ENCODE data around the gene IRF7. TPM values are rescaled to one million over a fixed set of nuclear protein-coding genes. Genes with fewer than 3 reads are reported as not detected.

The IRF7 gene
- total RNA-seq, 1 donor from 2014 or later: 18.9 TPM

DNA sequence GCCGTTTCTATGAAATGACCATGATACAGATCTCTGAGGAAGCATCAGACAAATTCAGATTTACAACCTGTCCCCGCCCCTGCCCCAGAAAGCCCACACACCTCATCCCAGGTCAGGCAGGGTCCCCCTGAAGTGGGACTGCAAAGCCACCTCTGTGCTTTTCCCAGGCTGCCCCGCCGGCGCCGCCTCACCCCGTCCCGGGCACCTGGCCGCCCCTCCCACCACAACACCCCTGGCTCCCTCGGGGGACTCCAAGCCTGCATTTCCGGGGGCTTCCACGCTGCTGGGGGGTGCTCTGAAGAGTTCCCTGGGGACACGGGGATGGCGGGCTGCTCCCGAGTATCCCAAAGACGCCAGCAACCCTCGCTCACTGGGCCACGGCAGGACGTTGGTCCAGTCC lies 44.5 kb upstream of the IRF7 start:
- H3K4me1 ChIP-seq: peaks cover 9% of the 10 kb centered on the region
- DNase-seq (ENCODE audit: extremely low spot score in 2 of 2): no peak
- no peak overlapping the region for H3K27ac ChIP-seq
- TF ChIP-seq CTCF (IDR thresholded peaks at IDR 0.05) (no peak), POLR2A (IDR thresholded peaks at IDR 0.05) (no peak), POLR2AphosphoS5 (IDR thresholded peaks at IDR 0.05; ENCODE audit: insufficient read depth in 1 of 2, low read depth in 1 of 2) (no peak)
- no peaks in the 10 kb centered on the region for H3K9me3 ChIP-seq
- intact Hi-C loops (cut with DNase I): loop anchor here (5.0 kb wide), 1 partner anchor 67 kb away; no protein-coding TSS in a partner anchor
- H3K4me3 ChIP-seq: no peak overlapping the region
- H3K27me3 ChIP-seq: no peaks in the 10 kb centered on the region
- peaks cover 0 to 4% of the 10 kb centered on the region in 2 donors for H3K36me3 ChIP-seq

- intact Hi-C loops (cut with DNase I): loop anchor here (5.0 kb wide), 1 partner anchor 68 kb away; no protein-coding TSS in a partner anchor
- H3K9me3 ChIP-seq: no peaks in the 10 kb centered on the region
- H3K36me3 ChIP-seq: peaks cover 0 to 4% of the 10 kb centered on the region in 2 donors
- DNase-seq (ENCODE audit: extremely low spot score in 2 of 2): no peak
- no peak overlapping the region for H3K27ac ChIP-seq
- no peak overlapping the region for H3K4me3 ChIP-seq
- H3K4me1 ChIP-seq: peaks cover 4% of the 10 kb centered on the region
- no peaks in the 10 kb centered on the region for H3K27me3 ChIP-seq
- no peak for TF ChIP-seq CTCF (IDR thresholded peaks at IDR 0.05)
- no peak for TF ChIP-seq POLR2AphosphoS5 (IDR thresholded peaks at IDR 0.05; ENCODE audit: insufficient read depth in 1 of 2, low read depth in 1 of 2)
- TF ChIP-seq POLR2A (IDR thresholded peaks at IDR 0.05): no peak
Observed at GRCh38 chr11:659532-660085, 43.9 kb upstream of the IRF7 start.

DNA sequence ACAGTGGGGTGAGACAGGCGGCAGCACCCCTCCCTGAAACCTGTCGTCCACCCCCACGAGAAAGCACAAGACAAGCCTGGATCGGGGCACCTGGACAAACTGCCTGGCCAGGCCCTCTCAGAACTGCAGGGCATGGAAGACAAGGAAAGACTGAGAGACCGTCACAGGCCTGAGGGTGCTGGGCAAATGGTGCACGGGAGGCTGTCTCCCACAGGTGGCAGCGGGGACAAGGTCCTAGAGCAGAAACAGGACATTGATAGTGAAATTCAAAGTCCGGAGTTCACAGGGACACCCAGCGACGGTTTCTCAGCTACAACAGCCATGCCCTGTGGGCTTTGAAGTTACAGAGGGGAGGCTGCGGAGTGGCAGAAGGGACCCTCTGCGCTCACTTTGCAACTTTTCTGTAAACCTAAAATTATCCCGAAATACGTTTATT lies 42.0 kb upstream of the IRF7 start:
- Histone ChIP-seq H3K4me3 (no peak overlapping the region), H3K4me1 (peaks cover 4% of the 10 kb centered on the region), H3K36me3 (peaks cover 0 to 4% of the 10 kb centered on the region in 2 donors), H3K9me3 (no peaks in the 10 kb centered on the region), H3K27ac (no peak overlapping the region), H3K27me3 (no peaks in the 10 kb centered on the region)
- DNase-seq (ENCODE audit: extremely low spot score in 2 of 2): no peak
- intact Hi-C loops (cut with DNase I): no loop called here
- TF ChIP-seq POLR2AphosphoS5 (IDR thresholded peaks at IDR 0.05; ENCODE audit: insufficient read depth in 1 of 2, low read depth in 1 of 2): no peak
- TF ChIP-seq CTCF (IDR thresholded peaks at IDR 0.05): no peak
- TF ChIP-seq POLR2A (IDR thresholded peaks at IDR 0.05): no peak

GRCh38 chr11:656866-657265 lies 41.1 kb upstream of the IRF7 start:
- Histone ChIP-seq H3K9me3 (no peaks in the 10 kb centered on the region), H3K27me3 (no peaks in the 10 kb centered on the region), H3K27ac (no peak overlapping the region), H3K4me1 (peaks cover 4% of the 10 kb centered on the region), H3K4me3 (no peak overlapping the region), H3K36me3 (peaks cover 0 to 4% of the 10 kb centered on the region in 2 donors)
- no peak for TF ChIP-seq POLR2AphosphoS5 (IDR thresholded peaks at IDR 0.05; ENCODE audit: insufficient read depth in 1 of 2, low read depth in 1 of 2)
- no peak for TF ChIP-seq POLR2A (IDR thresholded peaks at IDR 0.05)
- TF ChIP-seq CTCF (IDR thresholded peaks at IDR 0.05): no peak
- intact Hi-C loops (cut with DNase I): no loop called here
- DNase-seq (ENCODE audit: extremely low spot score in 2 of 2): no peak

- DNase-seq (ENCODE audit: extremely low spot score in 2 of 2): no peak
- peaks cover 4% of the 10 kb centered on the region for H3K4me1 ChIP-seq
- no peak for TF ChIP-seq POLR2A (IDR thresholded peaks at IDR 0.05)
- TF ChIP-seq CTCF (IDR thresholded peaks at IDR 0.05): no peak
- TF ChIP-seq POLR2AphosphoS5 (IDR thresholded peaks at IDR 0.05; ENCODE audit: insufficient read depth in 1 of 2, low read depth in 1 of 2): no peak
- H3K36me3 ChIP-seq: peaks cover 0 to 4% of the 10 kb centered on the region in 2 donors
- intact Hi-C loops (cut with DNase I): no loop called here
- H3K27ac ChIP-seq: no peak overlapping the region
- no peak overlapping the region for H3K4me3 ChIP-seq
- no peaks in the 10 kb centered on the region for H3K27me3 ChIP-seq
- no peaks in the 10 kb centered on the region for H3K9me3 ChIP-seq
Observed at GRCh38 chr11:656426-656825, 40.7 kb upstream of the IRF7 start.

Data from vagina (tissue), 2 donors.